HG03457 (cell line): ENCODE data around the gene APOL2.
"Not testable (repeated sequence)": the region's sequence is repeated elsewhere in the genome, so short reads cannot be mapped to it uniquely, and the experiment has no call there.

ENCODE experiments used
- ATAC-seq: cut with Tn5 transposase; IDR thresholded peaks from one replicate; pipeline ENCODE4 v1.9.1; 2021; ENCODE audit warnings: moderate number of reproducible peaks; ENCODE audit not compliant: unreplicated experiment

The APOL2 gene

GRCh38 chr22:36201630-36202319 is 37.6 kb downstream of the APOL2 start, which contains the start of gene APOL4:
Gene APOL4, minus strand, starts transcription at chr22:36201809. Its CDS starts 75 bp downstream, at chr22:36201734.
- no peak for ATAC-seq

- ATAC-seq, result not testable (repeated sequence)
These were observed 38.3 kb downstream of the APOL2 start for GRCh38 chr22:36201025-36201424.

- ATAC-seq, result no peak
These were observed 40.3 kb downstream of the APOL2 start for GRCh38 chr22:36199001-36199551.

DNA sequence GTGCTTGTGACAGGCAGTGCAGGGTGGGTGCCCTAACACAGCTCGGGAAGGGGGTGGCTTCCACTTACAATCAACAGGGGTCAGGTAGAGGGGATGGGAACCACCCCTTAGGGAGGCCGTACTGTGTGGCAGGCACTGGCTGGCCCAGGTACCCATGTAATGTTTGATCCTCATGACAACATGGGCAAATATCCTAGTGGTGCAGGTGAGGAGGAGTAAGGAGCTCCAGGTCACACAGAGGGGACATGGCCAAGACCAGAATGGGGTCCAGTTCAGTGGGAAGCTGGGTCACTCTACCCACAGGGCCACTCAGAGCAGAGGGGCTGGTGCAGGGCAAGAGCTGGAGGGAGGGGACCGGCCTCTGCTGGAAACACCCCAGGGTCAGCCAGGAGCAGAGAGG is 40.8 kb downstream of the APOL2 start:
- no peak for ATAC-seq

GRCh38 chr22:36197514-36198146 is 41.7 kb downstream of the APOL2 start:
- ATAC-seq, result no peak

DNA sequence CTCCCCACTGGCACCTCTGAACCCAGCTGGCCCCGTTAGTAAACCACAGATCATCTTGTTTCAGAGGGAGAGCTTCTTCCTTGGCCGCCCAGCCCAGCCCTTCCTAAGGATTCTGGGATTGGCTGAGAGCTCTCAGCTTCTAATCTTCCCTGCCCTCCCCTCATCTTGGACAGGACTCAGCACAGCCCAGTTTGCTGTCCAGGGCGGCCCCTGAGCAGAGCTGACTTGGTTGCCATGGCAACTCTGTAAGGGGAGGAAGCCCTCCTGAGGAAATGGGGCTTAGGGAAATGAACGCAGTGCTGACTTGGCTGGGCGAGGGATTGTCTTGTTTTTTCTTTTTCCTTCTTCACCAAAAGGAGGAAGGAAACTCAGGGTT is 42.3 kb downstream of the APOL2 start:
- ATAC-seq, result no peak

- no peak for ATAC-seq
These were observed 42.9 kb downstream of the APOL2 start for GRCh38 chr22:36196254-36197064.

DNA sequence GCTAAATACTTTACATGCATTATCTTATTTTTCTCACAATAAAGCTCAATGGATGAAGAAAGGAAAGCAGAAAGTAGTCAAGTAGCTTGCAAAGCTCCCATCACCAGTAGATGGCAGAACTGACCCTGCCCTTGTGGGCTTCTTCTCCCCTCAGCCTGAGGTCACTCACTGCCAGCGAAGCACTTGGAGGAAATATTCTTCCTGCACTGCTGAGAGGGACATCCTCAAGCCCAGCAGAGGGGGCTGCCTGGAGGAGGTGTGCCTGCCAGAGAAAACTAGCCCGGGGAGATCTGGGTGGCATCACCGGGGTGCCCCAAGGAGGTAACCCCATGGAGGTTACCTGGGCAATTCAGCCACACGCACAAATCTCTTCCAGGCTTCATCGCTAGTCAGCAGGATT is 44.4 kb downstream of the APOL2 start:
- ATAC-seq, result no peak

DNA sequence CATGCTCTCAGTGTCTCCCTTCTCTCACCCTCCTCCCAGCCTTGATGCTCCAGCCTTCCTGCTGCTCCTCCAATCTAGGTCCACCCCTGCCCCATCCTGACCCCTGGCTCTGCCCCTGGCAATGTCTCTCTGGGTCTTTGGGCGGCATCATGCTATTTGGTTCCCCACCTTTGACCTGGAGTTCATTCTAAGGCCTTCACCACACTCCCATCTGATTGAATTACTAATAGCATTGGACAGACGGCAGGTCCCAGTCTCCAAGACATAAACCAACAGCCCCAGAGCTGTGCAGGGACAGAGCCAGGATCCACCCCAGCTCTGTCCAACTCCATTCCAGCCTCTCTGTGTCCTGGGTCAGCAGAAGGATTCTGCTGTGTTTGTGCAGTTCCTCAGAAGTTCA is 44.9 kb downstream of the APOL2 start:
- ATAC-seq, result no peak

GRCh38 chr22:36193577-36193976 is 45.8 kb downstream of the APOL2 start:
- ATAC-seq, result no peak

GRCh38 chr22:36193171-36193570 is 46.2 kb downstream of the APOL2 start:
- no peak for ATAC-seq

DNA sequence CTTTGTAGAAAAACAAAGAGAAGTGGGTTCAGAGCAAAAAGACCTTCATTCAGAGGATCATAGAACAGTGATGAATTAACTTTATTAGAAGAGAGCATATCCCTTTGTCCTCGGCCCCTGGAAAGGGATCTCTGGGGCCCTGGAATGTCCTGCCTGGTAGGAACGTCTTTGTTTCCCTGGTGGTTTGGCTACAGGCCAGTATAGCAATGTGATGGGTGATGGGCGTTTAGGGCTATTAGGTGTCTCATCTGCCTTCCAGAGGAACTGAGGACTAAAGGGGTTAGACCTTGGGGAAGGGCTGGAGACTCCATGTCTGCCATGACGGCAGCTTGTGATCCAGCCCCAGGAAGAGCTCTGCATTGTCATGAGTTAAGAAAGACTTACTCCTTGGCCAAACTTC is 46.8 kb downstream of the APOL2 start:
- no peak for ATAC-seq

GRCh38 chr22:36191106-36191836 is 48.1 kb downstream of the APOL2 start:
- no peak for ATAC-seq

- ATAC-seq, result not testable (repeated sequence)
These were observed 51.5 kb downstream of the APOL2 start for GRCh38 chr22:36187862-36188261.

GRCh38 chr22:36185828-36186624 is 53.3 kb downstream of the APOL2 start:
- no peak for ATAC-seq

GRCh38 chr22:36184433-36185025 is 54.8 kb downstream of the APOL2 start:
- no peak for ATAC-seq

DNA sequence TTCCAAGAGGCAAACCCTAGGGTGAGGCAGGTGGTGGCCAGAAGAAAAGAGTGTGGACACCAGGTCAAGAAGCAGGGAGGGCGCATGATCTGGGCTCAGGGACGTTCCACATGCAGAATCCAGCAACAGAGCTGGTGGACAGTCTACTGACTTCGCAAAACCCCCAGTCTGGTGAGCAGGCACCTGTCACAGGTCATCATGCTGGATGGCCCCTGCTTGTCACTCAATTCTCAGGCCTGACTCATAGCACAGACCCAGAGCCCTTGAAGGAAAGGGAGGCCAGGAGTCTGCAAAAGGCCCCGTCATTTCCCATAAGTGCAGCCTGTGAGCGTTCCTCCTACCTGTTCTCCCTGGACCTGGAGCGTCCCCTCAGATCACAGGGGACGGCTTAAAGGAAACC is 55.9 kb downstream of the APOL2 start:
- ATAC-seq, result no peak

DNA sequence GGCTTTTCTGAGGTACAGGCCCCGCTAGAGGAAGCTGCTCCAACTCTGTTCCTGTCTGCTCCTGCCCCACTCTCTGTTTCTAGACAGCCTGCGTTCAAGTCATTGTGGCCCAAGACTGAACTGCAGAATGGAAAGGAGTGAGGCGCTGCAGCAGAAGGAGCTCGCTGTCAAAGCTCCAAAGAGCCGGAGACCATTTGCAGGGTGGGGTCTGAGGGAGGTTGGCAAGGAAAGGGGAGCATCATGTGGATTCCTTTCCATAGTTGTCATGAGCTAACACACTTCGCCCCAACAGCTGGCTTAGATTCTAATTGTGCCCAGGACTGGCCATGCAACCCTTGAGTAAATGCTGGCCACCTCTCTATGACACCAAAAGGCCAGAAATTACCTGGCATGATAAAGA is 56.5 kb downstream of the APOL2 start:
- ATAC-seq, result no peak

DNA sequence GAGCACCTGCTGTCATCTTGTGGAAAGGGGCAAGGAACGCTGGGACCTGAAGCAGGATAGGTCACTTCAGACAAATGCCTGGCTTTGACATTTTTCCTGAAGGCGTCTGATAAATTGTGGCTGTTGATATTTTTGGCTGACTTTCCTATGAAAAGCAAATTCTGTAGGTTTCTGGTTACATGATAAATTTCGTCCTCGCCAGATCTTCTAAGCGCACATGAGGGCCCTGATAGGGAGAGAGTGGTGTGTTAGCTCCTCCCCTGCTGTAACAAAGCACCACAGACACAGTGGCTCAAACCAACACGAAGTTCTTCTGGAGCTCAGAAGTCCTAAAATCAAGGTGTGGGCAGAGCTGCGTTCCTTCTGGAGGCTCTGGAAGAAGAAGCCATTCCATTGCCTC is 57.3 kb downstream of the APOL2 start:
- no peak for ATAC-seq

GRCh38 chr22:36180928-36181327 is 58.4 kb downstream of the APOL2 start:
- no peak for ATAC-seq
